ENCODE measurements around the gene KIF3C. TPM values are rescaled to one million over a fixed set of nuclear protein-coding genes. Genes with fewer than 3 reads are reported as not detected.

The KIF3C gene
- total RNA-seq, 2 donors from 2014 or later = 4.0 to 4.2 TPM

- TF ChIP-seq CTCF (IDR thresholded peaks at IDR 0.05) = no peak
- intact Hi-C loops (cut with DNase I) = no loop called here
- Histone ChIP-seq H3K27me3 (no peaks in the 10 kb centered on the region), H3K9me3 (no peaks in the 10 kb centered on the region), H3K4me1 (no peaks in the 10 kb centered on the region), H3K27ac (no peak overlapping the region), H3K36me3 (no peaks in the 10 kb centered on the region), H3K9ac (ENCODE audit: low read depth in 2 of 2, low read length in 2 of 2) (no peak overlapping the region), H3K4me3 (no peak overlapping the region)
- no peak for DNase-seq
These were observed 2.0 kb downstream of the KIF3C start for GRCh38 chr2:25980076-25980887.

GRCh38 chr2:25979001-25979400 lies 3.3 kb downstream of the KIF3C start:
- Histone ChIP-seq H3K4me1 (no peaks in the 10 kb centered on the region), H3K9me3 (no peaks in the 10 kb centered on the region), H3K4me3 (no peak overlapping the region), H3K27ac (no peak overlapping the region), H3K36me3 (no peaks in the 10 kb centered on the region), H3K27me3 (no peaks in the 10 kb centered on the region), H3K9ac (ENCODE audit: low read depth in 2 of 2, low read length in 2 of 2) (no peak overlapping the region)
- intact Hi-C loops (cut with DNase I) = no loop called here
- no peak for DNase-seq
- TF ChIP-seq CTCF (IDR thresholded peaks at IDR 0.05) = no peak

- no peak for TF ChIP-seq CTCF (IDR thresholded peaks at IDR 0.05)
- no peaks in the 10 kb centered on the region for H3K4me1 ChIP-seq
- H3K27ac ChIP-seq = no peak overlapping the region
- H3K36me3 ChIP-seq = no peaks in the 10 kb centered on the region
- H3K4me3 ChIP-seq = no peak overlapping the region
- H3K9me3 ChIP-seq = no peaks in the 10 kb centered on the region
- H3K27me3 ChIP-seq = no peaks in the 10 kb centered on the region
- intact Hi-C loops (cut with DNase I) = no loop called here
- DNase-seq = no peak
- no peak overlapping the region for H3K9ac ChIP-seq (ENCODE audit: low read depth in 2 of 2, low read length in 2 of 2)
These were observed 4.5 kb downstream of the KIF3C start for GRCh38 chr2:25977768-25978167.

- Histone ChIP-seq H3K4me3 (no peak overlapping the region), H3K27me3 (no peaks in the 10 kb centered on the region), H3K27ac (no peak overlapping the region), H3K9ac (ENCODE audit: low read depth in 2 of 2, low read length in 2 of 2) (no peak overlapping the region), H3K36me3 (no peaks in the 10 kb centered on the region), H3K9me3 (no peaks in the 10 kb centered on the region), H3K4me1 (no peaks in the 10 kb centered on the region)
- intact Hi-C loops (cut with DNase I) = no loop called here
- TF ChIP-seq CTCF (IDR thresholded peaks at IDR 0.05) = no peak
- no peak for DNase-seq
These were observed 5.1 kb downstream of the KIF3C start for GRCh38 chr2:25976983-25977741.

GRCh38 chr2:25972049-25972823 lies 10.1 kb downstream of the KIF3C start:
- Histone ChIP-seq H3K4me1 (no peaks in the 10 kb centered on the region), H3K9me3 (no peaks in the 10 kb centered on the region), H3K36me3 (no peaks in the 10 kb centered on the region), H3K4me3 (no peak overlapping the region), H3K9ac (ENCODE audit: low read depth in 2 of 2, low read length in 2 of 2) (no peak overlapping the region), H3K27me3 (no peaks in the 10 kb centered on the region), H3K27ac (no peak overlapping the region)
- no peak for DNase-seq
- no peak for TF ChIP-seq CTCF (IDR thresholded peaks at IDR 0.05)
- intact Hi-C loops (cut with DNase I) = no loop called here

Measured in colonic mucosa (tissue), 4 donors.